ENCODE data around the gene PSD.

DNA sequence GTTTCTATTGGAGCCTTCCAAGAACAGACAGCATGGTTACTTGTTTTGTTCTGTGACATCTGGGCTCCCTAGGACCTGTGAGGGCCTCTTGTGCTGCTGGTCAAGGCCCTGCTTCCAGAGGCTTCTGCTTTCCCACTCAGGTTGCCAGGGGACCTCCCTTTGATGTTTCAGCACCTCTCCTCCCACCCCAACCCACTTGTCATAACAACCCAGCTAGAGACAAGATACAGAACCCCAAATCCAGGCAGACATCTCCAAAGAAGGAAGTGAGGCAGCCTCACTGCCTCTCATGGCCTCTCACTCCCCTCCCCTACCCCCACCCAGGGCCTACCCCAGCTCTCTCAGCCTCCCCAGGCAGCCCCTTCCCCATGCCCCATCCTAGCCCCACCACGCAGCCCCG is 11.8 kb downstream of the PSD start:
- TF ChIP-seq ZNF776 (tag by site-specific recombination; IDR thresholded peaks at IDR 0.05; ENCODE audit: borderline replicate concordance): no peak
- no peak for TF ChIP-seq ZNF510 (tag by site-specific recombination; IDR thresholded peaks at IDR 0.05; ENCODE audit: insufficient replicate concordance)
- TF ChIP-seq, protein P1, sequence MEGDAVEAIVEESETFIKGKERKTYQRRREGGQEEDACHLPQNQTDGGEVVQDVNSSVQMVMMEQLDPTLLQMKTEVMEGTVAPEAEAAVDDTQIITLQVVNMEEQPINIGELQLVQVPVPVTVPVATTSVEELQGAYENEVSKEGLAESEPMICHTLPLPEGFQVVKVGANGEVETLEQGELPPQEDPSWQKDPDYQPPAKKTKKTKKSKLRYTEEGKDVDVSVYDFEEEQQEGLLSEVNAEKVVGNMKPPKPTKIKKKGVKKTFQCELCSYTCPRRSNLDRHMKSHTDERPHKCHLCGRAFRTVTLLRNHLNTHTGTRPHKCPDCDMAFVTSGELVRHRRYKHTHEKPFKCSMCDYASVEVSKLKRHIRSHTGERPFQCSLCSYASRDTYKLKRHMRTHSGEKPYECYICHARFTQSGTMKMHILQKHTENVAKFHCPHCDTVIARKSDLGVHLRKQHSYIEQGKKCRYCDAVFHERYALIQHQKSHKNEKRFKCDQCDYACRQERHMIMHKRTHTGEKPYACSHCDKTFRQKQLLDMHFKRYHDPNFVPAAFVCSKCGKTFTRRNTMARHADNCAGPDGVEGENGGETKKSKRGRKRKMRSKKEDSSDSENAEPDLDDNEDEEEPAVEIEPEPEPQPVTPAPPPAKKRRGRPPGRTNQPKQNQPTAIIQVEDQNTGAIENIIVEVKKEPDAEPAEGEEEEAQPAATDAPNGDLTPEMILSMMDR (tag by site-specific recombination; IDR thresholded peaks at IDR 0.05): no peak
- no peak for TF ChIP-seq KLF1 (tag by site-specific recombination; IDR thresholded peaks at IDR 0.05)
- TF ChIP-seq, protein P2, sequence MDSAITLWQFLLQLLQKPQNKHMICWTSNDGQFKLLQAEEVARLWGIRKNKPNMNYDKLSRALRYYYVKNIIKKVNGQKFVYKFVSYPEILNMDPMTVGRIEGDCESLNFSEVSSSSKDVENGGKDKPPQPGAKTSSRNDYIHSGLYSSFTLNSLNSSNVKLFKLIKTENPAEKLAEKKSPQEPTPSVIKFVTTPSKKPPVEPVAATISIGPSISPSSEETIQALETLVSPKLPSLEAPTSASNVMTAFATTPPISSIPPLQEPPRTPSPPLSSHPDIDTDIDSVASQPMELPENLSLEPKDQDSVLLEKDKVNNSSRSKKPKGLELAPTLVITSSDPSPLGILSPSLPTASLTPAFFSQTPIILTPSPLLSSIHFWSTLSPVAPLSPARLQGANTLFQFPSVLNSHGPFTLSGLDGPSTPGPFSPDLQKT (IDR thresholded peaks at IDR 0.05; ENCODE audit: borderline replicate concordance, low read depth, low read length): no peak

All from HEK293 (cell line).